ENCODE data around the gene PDE4D. TPM values are rescaled to one million over a fixed set of nuclear protein-coding genes. Genes with fewer than 3 reads are reported as not detected.
A peak's percentile ranks its signal among the peaks of the same experiment; 100 is the strongest.
"Not testable (repeated sequence)": the region's sequence is repeated elsewhere in the genome, so short reads cannot be mapped to it uniquely, and the experiment has no call there.

The PDE4D gene
- total RNA-seq, 1 experiment from 2014 or later, result 6.5 TPM

DNA sequence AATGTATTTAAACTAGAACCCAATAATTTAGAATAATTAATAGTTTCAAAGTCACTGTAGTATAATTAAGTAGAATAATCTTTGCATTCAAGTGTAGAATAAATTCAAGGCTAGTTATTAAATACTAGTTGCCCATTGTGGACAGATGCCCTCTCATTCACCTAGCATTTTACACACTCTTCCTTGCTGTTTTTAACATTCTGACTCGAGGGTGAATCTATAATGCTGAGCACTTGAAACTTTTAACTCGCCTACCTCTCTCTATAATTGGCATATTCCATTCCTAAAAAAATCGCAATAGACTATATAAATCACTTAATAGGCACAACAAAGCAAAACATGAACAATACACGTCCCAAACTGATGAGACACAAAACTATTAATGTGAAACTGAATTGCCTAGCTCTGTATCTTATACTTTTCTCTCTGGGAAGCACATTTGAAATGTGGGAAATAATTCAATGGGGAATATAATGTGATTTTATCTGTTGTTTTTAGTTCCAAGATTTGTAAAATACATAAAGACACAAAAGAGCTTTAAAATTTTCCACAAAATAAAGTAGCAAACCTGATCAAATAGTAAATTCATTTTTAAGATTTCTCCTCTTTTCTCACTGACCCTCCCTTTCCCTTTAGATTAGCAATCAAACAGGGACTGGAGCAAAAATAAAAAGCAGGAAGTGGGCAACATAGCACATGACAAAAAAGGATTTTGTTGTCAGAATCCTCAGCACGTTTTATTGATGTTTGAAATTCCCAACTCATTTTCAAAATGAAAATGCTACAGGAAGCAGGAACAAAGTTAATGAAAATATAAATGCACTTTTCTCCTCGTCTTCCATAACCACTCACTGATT, 295.6 kb downstream of the PDE4D start:
- H3K4me1 ChIP-seq (ENCODE audit: insufficient read depth, low read length, poor library complexity, severe bottlenecking), result peaks cover 2% of the 10 kb centered on the region
- no peaks in the 10 kb centered on the region for H3K9me3 ChIP-seq (ENCODE audit: low read depth, low read length, poor library complexity, severe bottlenecking)
- BruUV-seq (replicated peaks), result no TSS peak
- H3K36me3 ChIP-seq (ENCODE audit: insufficient read depth, low read length, poor library complexity, severe bottlenecking), result no peaks in the 10 kb centered on the region
- TF ChIP-seq, protein P1, sequence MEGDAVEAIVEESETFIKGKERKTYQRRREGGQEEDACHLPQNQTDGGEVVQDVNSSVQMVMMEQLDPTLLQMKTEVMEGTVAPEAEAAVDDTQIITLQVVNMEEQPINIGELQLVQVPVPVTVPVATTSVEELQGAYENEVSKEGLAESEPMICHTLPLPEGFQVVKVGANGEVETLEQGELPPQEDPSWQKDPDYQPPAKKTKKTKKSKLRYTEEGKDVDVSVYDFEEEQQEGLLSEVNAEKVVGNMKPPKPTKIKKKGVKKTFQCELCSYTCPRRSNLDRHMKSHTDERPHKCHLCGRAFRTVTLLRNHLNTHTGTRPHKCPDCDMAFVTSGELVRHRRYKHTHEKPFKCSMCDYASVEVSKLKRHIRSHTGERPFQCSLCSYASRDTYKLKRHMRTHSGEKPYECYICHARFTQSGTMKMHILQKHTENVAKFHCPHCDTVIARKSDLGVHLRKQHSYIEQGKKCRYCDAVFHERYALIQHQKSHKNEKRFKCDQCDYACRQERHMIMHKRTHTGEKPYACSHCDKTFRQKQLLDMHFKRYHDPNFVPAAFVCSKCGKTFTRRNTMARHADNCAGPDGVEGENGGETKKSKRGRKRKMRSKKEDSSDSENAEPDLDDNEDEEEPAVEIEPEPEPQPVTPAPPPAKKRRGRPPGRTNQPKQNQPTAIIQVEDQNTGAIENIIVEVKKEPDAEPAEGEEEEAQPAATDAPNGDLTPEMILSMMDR (conservative IDR thresholded peaks at IDR 0.05; ENCODE audit: low read depth, low read length), result no peak
- no peak for TF ChIP-seq EZH2 (IDR thresholded peaks at IDR 0.05; ENCODE audit: borderline replicate concordance, low read depth, low read length, poor library complexity, severe bottlenecking)
- POLR2A ChIA-PET (ENCODE audit: low non-redundant PET), result no interaction called here
- H3K27me3 ChIP-seq (replicated peaks; ENCODE audit: insufficient read depth, low read depth, low read length, poor library complexity), result no peaks in the 10 kb centered on the region
- CTCF ChIA-PET, result no interaction called here
- H3K4me3 ChIP-seq (ENCODE audit: low read depth, low read length, poor library complexity, severe bottlenecking), result no peak overlapping the region
- intact Hi-C loops (cut with micrococcal nuclease; ENCODE audit: unreplicated experiment), result no loop called here
- H3K27ac ChIP-seq (ENCODE audit: low read depth, low read length, poor library complexity, severe bottlenecking), result no peak overlapping the region
- no peak for DNase-seq (ENCODE audit: low spot score)

DNA sequence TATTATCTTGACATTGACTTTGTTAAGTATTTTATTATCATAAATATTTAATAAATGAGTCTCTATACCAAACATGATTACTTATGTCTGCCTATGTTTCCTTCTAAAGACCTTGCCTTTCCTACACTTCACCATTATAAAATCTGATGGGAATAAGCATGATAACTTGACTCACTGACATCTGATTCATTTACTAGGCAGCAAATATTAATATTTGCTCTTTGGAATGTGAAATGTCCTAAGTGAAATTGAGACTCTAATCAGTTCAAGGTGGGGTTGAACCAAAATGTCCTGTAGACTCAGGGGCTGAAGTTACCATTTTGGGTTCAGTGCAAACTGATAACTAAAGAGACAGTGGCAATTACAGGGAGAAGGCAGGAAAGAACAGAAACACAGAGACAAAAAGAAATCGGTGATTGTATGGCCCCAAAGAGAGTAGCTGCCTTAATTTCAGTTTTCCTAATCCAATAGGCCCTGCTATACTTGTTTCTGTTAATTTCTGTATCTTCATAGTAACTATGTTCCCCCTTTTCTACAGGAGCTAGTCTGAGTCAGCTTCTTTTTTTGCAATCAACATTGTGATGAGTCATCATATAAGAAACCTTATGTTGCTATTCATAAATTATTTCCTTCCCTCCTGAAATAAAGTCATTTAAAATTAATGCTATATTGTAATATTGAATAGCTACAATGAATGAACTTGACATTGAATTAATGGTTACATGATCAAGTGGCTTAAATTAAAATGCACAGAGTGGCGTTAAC, 296.8 kb downstream of the PDE4D start:
- POLR2A ChIA-PET (ENCODE audit: low non-redundant PET), result no interaction called here
- CTCF ChIA-PET, result no interaction called here
- Histone ChIP-seq H3K4me3 (ENCODE audit: low read depth, low read length, poor library complexity, severe bottlenecking) (no peak overlapping the region), H3K4me1 (ENCODE audit: insufficient read depth, low read length, poor library complexity, severe bottlenecking) (peaks cover 2% of the 10 kb centered on the region), H3K36me3 (ENCODE audit: insufficient read depth, low read length, poor library complexity, severe bottlenecking) (no peaks in the 10 kb centered on the region), H3K27ac (ENCODE audit: low read depth, low read length, poor library complexity, severe bottlenecking) (no peak overlapping the region), H3K27me3 (replicated peaks; ENCODE audit: insufficient read depth, low read depth, low read length, poor library complexity) (no peaks in the 10 kb centered on the region), H3K9me3 (ENCODE audit: low read depth, low read length, poor library complexity, severe bottlenecking) (no peaks in the 10 kb centered on the region)
- TF ChIP-seq EZH2 (IDR thresholded peaks at IDR 0.05; ENCODE audit: borderline replicate concordance, low read depth, low read length, poor library complexity, severe bottlenecking), result no peak
- TF ChIP-seq, protein P1 (conservative IDR thresholded peaks at IDR 0.05; ENCODE audit: low read depth, low read length), result no peak
- intact Hi-C loops (cut with micrococcal nuclease; ENCODE audit: unreplicated experiment), result no loop called here
- DNase-seq (ENCODE audit: low spot score), result peak; percentile 4
- BruUV-seq (replicated peaks), result no TSS peak

DNA sequence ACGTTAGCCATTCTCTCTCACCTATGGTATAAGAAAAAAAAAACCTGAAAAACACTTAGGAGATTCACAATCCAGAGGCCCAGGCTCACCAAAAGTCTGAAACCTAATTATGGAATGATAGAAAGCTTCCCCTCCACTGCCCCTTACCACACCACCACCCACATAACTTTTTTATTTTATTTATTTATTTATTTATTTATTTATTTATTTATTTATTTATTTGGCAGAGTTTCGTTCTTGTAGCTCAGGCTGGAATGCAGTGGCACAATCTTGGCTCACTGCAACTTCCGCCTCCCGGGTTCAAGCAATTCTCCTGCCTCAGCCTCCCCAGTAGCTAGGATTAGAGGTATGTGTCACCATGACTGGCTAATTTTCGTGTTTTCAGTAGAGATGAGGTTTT, 299.4 kb downstream of the PDE4D start:
- intact Hi-C loops (cut with micrococcal nuclease; ENCODE audit: unreplicated experiment); CTCF ChIA-PET; H3K9me3 ChIP-seq (ENCODE audit: low read depth, low read length, poor library complexity, severe bottlenecking); POLR2A ChIA-PET (ENCODE audit: low non-redundant PET); H3K4me3 ChIP-seq (ENCODE audit: low read depth, low read length, poor library complexity, severe bottlenecking); BruUV-seq (replicated peaks); H3K27me3 ChIP-seq (replicated peaks; ENCODE audit: insufficient read depth, low read depth, low read length, poor library complexity); H3K4me1 ChIP-seq (ENCODE audit: insufficient read depth, low read length, poor library complexity, severe bottlenecking); DNase-seq (ENCODE audit: low spot score); H3K36me3 ChIP-seq (ENCODE audit: insufficient read depth, low read length, poor library complexity, severe bottlenecking); H3K27ac ChIP-seq (ENCODE audit: low read depth, low read length, poor library complexity, severe bottlenecking): not testable (repeated sequence)
